Stimulated activated CD4-positive, alpha-beta T cell treated with anti-CD3 and anti-CD28 coated beads, TNF-alpha, amount 100 ng/mL, for 24 hours (primary cell): ENCODE data around the gene ESR1.
"Not testable (repeated sequence)": the region's sequence is repeated elsewhere in the genome, so short reads cannot be mapped to it uniquely, and the experiment has no call there.

Experiments used
- DNase-seq, 3 experiments: peaks; one replicate each; pipeline ENCODE4 v3.0.0-alpha.2; 2020; ENCODE audit warnings: low read depth in 3 of 3

The ESR1 gene

GRCh38 chr6:151975795-151976194 lies 168.3 kb downstream of the ESR1 start:
- DNase-seq: no peak

GRCh38 chr6:151988199-151988598 lies 180.7 kb downstream of the ESR1 start:
- DNase-seq: not testable (repeated sequence)

- no peak for DNase-seq
Measured at GRCh38 chr6:151992091-151992490, 184.6 kb downstream of the ESR1 start.

- DNase-seq: no peak
Measured at GRCh38 chr6:151993364-151993763, 185.9 kb downstream of the ESR1 start.

GRCh38 chr6:151998784-151999183 lies 191.3 kb downstream of the ESR1 start:
- DNase-seq: no peak

GRCh38 chr6:151999194-151999593 lies 191.7 kb downstream of the ESR1 start:
- no peak for DNase-seq

- DNase-seq: no peak
Measured at GRCh38 chr6:152001408-152001807, 193.9 kb downstream of the ESR1 start.

GRCh38 chr6:152002306-152002705 lies 194.8 kb downstream of the ESR1 start:
- DNase-seq: no peak

- no peak for DNase-seq
Measured at GRCh38 chr6:152004036-152004566, 196.6 kb downstream of the ESR1 start.

- no peak for DNase-seq
Measured at GRCh38 chr6:152004896-152005295, 197.4 kb downstream of the ESR1 start.

GRCh38 chr6:152008779-152009178 lies 201.3 kb downstream of the ESR1 start:
- no peak for DNase-seq

- no peak for DNase-seq
Measured at GRCh38 chr6:152012227-152012626, 204.7 kb downstream of the ESR1 start.

GRCh38 chr6:152018876-152019275 lies 211.4 kb downstream of the ESR1 start:
- no peak for DNase-seq

- no peak for DNase-seq
Measured at GRCh38 chr6:152022303-152022702, 214.8 kb downstream of the ESR1 start.

GRCh38 chr6:152023613-152024012 lies 216.1 kb downstream of the ESR1 start:
- DNase-seq: no peak

GRCh38 chr6:152026291-152026690 lies 218.8 kb downstream of the ESR1 start:
- no peak for DNase-seq

- not testable (repeated sequence) for DNase-seq
Measured at GRCh38 chr6:152026744-152027143, 219.3 kb downstream of the ESR1 start.

GRCh38 chr6:152033765-152034164 lies 226.3 kb downstream of the ESR1 start:
- DNase-seq: not testable (repeated sequence)

- no peak for DNase-seq
Measured at GRCh38 chr6:152034631-152035030, 227.1 kb downstream of the ESR1 start.

- DNase-seq: no peak
Measured at GRCh38 chr6:152046118-152046517, 238.6 kb downstream of the ESR1 start.

- no peak for DNase-seq
Measured at GRCh38 chr6:152048921-152049320, 241.4 kb downstream of the ESR1 start.

- no peak for DNase-seq
Measured at GRCh38 chr6:152049502-152049901, 242.0 kb downstream of the ESR1 start.

GRCh38 chr6:152050451-152051195 lies 243.1 kb downstream of the ESR1 start:
- no peak for DNase-seq

GRCh38 chr6:152052061-152052460 lies 244.6 kb downstream of the ESR1 start:
- no peak for DNase-seq
